ENCODE data around the gene CALCA. TPM values are rescaled to one million over a fixed set of nuclear protein-coding genes. Genes with fewer than 3 reads are reported as not detected.

The CALCA gene
- total RNA-seq, 1 donor, result not detected

DNA sequence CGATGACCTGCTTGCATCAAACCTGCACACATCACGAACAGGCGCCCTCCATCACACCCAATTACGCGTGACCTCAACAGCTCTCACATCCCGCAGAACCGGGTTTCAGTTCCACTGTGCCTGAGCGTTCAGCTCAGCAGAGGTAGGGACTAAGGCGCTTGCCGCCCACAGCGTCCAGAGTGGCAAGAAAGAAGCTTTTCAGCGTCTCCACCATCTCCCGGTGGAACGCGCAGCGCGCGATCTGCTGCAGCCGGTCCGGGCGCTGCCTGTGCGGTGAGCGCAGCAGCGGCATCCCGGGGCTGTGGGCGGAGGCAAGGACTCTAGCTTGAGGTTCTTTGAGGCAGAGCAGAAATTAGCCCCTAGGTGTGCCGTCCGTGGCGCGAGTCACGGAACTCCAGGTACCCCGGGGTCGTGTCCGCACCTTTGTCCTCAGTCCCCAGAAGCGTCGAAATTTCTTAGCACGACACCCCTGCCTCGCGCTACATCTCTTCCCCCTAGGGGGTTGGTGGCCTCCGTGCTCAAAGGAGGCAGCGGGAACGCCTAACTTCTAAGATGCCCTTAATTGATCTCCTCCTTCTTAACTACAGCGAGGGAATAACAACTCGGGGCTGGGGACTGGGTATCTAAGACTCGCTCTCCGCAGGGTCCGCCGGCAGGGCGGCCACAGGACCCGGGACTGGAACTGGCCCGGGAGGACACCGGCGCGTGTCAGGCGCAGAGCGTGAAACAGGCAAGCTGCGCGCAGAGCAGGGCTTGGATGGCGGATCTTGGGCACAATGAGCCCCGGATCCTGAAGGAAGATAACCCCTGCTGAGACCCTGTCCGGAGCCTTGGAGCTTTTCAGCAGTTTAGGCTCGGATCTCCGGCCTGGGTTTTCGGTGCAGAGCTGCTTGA lies 1.7 kb upstream of the CALCA start:
- no peaks in the 10 kb centered on the region for H3K79me2 ChIP-seq (ENCODE audit: insufficient read depth, low read length)
- H3K27ac ChIP-seq (ENCODE audit: low read depth, low read length), result no peak overlapping the region
- H3K27me3 ChIP-seq (ENCODE audit: insufficient read depth, low read length), result peaks cover 61% of the 10 kb centered on the region
- H2AFZ ChIP-seq (ENCODE audit: low read length), result peak overlapping the region; percentile 58
- peak; percentile 80 for DNase-seq (ENCODE audit: insufficient read length, low spot score, missing footprints)
- H3K4me2 ChIP-seq (ENCODE audit: insufficient read depth, low read length), result peak overlapping the region; percentile 37
- H3K9me3 ChIP-seq (ENCODE audit: low read depth, low read length), result no peaks in the 10 kb centered on the region
- no peaks in the 10 kb centered on the region for H3K4me1 ChIP-seq (ENCODE audit: insufficient read depth, low read length)
- H3K4me3 ChIP-seq (ENCODE audit: insufficient read depth, low read length), result no peak overlapping the region
- no peaks in the 10 kb centered on the region for H4K20me1 ChIP-seq (ENCODE audit: insufficient read depth, low read length)
- H3K36me3 ChIP-seq (ENCODE audit: insufficient read depth, low read length), result no peaks in the 10 kb centered on the region
- TF ChIP-seq, protein P1, sequence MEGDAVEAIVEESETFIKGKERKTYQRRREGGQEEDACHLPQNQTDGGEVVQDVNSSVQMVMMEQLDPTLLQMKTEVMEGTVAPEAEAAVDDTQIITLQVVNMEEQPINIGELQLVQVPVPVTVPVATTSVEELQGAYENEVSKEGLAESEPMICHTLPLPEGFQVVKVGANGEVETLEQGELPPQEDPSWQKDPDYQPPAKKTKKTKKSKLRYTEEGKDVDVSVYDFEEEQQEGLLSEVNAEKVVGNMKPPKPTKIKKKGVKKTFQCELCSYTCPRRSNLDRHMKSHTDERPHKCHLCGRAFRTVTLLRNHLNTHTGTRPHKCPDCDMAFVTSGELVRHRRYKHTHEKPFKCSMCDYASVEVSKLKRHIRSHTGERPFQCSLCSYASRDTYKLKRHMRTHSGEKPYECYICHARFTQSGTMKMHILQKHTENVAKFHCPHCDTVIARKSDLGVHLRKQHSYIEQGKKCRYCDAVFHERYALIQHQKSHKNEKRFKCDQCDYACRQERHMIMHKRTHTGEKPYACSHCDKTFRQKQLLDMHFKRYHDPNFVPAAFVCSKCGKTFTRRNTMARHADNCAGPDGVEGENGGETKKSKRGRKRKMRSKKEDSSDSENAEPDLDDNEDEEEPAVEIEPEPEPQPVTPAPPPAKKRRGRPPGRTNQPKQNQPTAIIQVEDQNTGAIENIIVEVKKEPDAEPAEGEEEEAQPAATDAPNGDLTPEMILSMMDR (IDR thresholded peaks at IDR 0.05; ENCODE audit: extremely low read depth, low read depth, low read length), result no peak

DNA sequence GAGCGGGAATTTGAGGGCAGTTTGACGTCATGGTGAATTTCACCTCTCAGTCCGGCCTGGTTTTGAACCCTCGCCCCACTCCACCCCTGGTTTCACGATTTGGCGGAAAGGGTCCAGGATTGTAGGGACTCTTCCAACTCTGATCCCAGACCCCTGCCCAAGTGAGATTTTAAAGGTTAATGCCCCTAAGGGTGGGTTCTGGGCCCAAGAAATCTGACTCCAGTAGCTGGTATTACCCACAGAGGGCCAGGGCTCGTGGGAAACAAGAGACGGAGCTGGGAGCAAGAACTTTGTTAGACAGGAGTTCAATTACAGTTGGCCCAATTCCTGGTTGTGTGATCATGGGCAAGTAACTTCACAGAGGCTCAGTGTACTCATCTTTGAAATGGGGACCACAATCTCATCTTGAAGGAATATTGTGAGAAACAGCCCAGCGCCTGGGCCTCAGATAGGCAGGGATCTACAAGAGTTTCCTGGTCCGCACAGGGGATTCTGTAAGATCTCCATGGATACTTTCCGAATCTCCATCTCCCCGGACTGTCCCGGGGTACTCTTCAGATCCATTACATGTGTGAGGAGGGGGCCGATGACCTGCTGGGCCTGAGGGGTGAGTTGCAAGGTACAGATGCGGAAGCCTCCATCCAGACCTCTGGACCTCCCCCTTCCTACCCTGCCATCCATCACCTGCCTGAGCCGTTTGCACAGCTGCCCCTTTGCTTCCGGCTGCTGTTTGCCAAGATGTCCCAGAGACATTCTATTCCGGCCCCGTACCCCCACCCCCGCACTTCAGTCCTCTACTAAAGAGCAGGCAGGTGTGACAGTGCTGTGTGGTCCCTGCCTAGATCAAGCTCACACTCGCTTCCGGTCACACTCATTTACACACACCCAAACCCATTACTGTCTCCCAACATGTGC lies 687 bp upstream of the CALCA start:
- H3K9me3 ChIP-seq (ENCODE audit: low read depth, low read length), result no peaks in the 10 kb centered on the region
- no peaks in the 10 kb centered on the region for H4K20me1 ChIP-seq (ENCODE audit: insufficient read depth, low read length)
- H3K27me3 ChIP-seq (ENCODE audit: insufficient read depth, low read length), result peaks cover 62% of the 10 kb centered on the region
- DNase-seq (ENCODE audit: insufficient read length, low spot score, missing footprints), result peak; percentile 55
- no peak overlapping the region for H2AFZ ChIP-seq (ENCODE audit: low read length)
- TF ChIP-seq, protein P1 (IDR thresholded peaks at IDR 0.05; ENCODE audit: extremely low read depth, low read depth, low read length), result no peak
- H3K4me1 ChIP-seq (ENCODE audit: insufficient read depth, low read length), result no peaks in the 10 kb centered on the region
- no peaks in the 10 kb centered on the region for H3K36me3 ChIP-seq (ENCODE audit: insufficient read depth, low read length)
- H3K4me2 ChIP-seq (ENCODE audit: insufficient read depth, low read length), result no peak overlapping the region
- no peak overlapping the region for H3K27ac ChIP-seq (ENCODE audit: low read depth, low read length)
- H3K4me3 ChIP-seq (ENCODE audit: insufficient read depth, low read length), result no peak overlapping the region
- no peaks in the 10 kb centered on the region for H3K79me2 ChIP-seq (ENCODE audit: insufficient read depth, low read length)

DNA sequence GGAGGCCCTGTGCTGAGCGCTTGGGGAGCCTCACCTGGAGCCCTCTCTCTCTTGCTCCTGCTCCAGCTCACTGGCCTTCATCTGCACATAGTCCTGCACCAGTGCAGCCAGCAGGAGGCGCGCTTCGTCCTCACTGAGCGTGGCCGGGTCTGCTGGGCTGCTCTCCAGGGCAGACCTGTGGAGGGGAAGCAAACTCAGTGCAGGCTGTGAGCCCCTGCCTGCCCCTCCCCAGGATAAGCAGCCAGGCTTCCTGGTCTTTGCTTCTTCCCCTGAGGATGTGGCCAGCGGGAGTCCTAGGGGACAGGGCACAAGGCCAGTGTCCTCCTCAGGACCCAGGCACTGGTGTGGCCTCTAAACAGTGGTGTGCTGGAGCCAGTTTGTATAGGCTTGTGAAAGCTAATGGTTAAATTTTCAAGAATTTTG lies 2.2 kb downstream of the CALCA start:
- no peaks in the 10 kb centered on the region for H3K4me1 ChIP-seq (ENCODE audit: insufficient read depth, low read length)
- H3K4me3 ChIP-seq (ENCODE audit: insufficient read depth, low read length), result no peak overlapping the region
- no peaks in the 10 kb centered on the region for H4K20me1 ChIP-seq (ENCODE audit: insufficient read depth, low read length)
- H3K27ac ChIP-seq (ENCODE audit: low read depth, low read length), result no peak overlapping the region
- no peaks in the 10 kb centered on the region for H3K79me2 ChIP-seq (ENCODE audit: insufficient read depth, low read length)
- no peaks in the 10 kb centered on the region for H3K9me3 ChIP-seq (ENCODE audit: low read depth, low read length)
- no peak overlapping the region for H2AFZ ChIP-seq (ENCODE audit: low read length)
- no peak overlapping the region for H3K4me2 ChIP-seq (ENCODE audit: insufficient read depth, low read length)
- peaks cover 42% of the 10 kb centered on the region for H3K27me3 ChIP-seq (ENCODE audit: insufficient read depth, low read length)
- DNase-seq (ENCODE audit: insufficient read length, low spot score, missing footprints), result peak; percentile 39
- H3K36me3 ChIP-seq (ENCODE audit: insufficient read depth, low read length), result no peaks in the 10 kb centered on the region
- TF ChIP-seq, protein P1 (IDR thresholded peaks at IDR 0.05; ENCODE audit: extremely low read depth, low read depth, low read length), result peak; percentile 60
